ENCODE results near the gene WASF1. TPM values are rescaled to one million over a fixed set of nuclear protein-coding genes. Genes with fewer than 3 reads are reported as not detected.
A peak's percentile ranks its signal among the peaks of the same experiment; 100 is the strongest.

Gene WASF1
- total RNA-seq, 1 experiment from 2014 or later = 3.0 TPM

GRCh38 chr6:110178626-110179405 lies 654 bp downstream of the WASF1 start:
- H4K20me1 ChIP-seq (ENCODE audit: low read length) = no peaks in the 10 kb centered on the region
- peaks cover 54% of the 10 kb centered on the region for H3K79me2 ChIP-seq (ENCODE audit: low read length)
- H3K4me1 ChIP-seq (ENCODE audit: insufficient read depth, low read length) = peaks cover 33% of the 10 kb centered on the region
- no peaks in the 10 kb centered on the region for H3K36me3 ChIP-seq (ENCODE audit: low read depth, low read length)
- DNase-seq = peak; percentile 50
- no peaks in the 10 kb centered on the region for H3F3A ChIP-seq (ENCODE audit: low read length, unreplicated experiment)
- peak overlapping the region; percentile 75 for H3K4me2 ChIP-seq (ENCODE audit: low read length)
- intact Hi-C loops (cut with micrococcal nuclease) = loop anchor here (1.0 kb wide), 1 partner anchor 211 kb away; no protein-coding TSS in a partner anchor
- H3K9me2 ChIP-seq (replicated peaks; ENCODE audit: low read length) = no peaks in the 10 kb centered on the region
- H3K4me3 ChIP-seq (ENCODE audit: low read length) = peak overlapping the region; percentile 72
- no peaks in the 10 kb centered on the region for H3K9me3 ChIP-seq (ENCODE audit: low read length)
- ChIA-PET CTCF (interaction anchor here (0.6 kb wide), 1 partner anchor 831 kb away, joined by 5 read pairs; no protein-coding TSS in a partner anchor), POLR2A (ENCODE audit: unreplicated experiment) (interaction anchor here (0.6 kb wide), 1 partner anchor 43 kb away, joined by 16 read pairs; no protein-coding TSS in a partner anchor)
- no peak overlapping the region for H3K27ac ChIP-seq (ENCODE audit: low read length)
- ATAC-seq = peak; percentile 26
- H2AFZ ChIP-seq (ENCODE audit: low read length) = peak overlapping the region; percentile 82
- peak overlapping the region; percentile 81 for H3K9ac ChIP-seq (ENCODE audit: low read length)
- TSS peak; percentile 40 for BruUV-seq (replicated peaks)
- TF ChIP-seq EZH2phosphoT487 (IDR thresholded peaks at IDR 0.05; ENCODE audit: borderline replicate concordance, low read length) = no peak
- peak; percentile 66 for TF ChIP-seq CTCF (conservative IDR thresholded peaks at IDR 0.05; ENCODE audit: low read depth, low read length)
- TF ChIP-seq EZH2 (IDR thresholded peaks at IDR 0.05; ENCODE audit: low read length, unreplicated experiment) = no peak
- H3K27me3 ChIP-seq (ENCODE audit: low read length) = no peaks in the 10 kb centered on the region

GRCh38 chr6:110173506-110174132 lies 5.9 kb downstream of the WASF1 start:
- POLR2A ChIA-PET (ENCODE audit: unreplicated experiment) = no interaction called here
- no peak for DNase-seq
- Histone ChIP-seq H3K4me3 (ENCODE audit: low read length) (no peak overlapping the region), H3F3A (ENCODE audit: low read length, unreplicated experiment) (no peaks in the 10 kb centered on the region), H3K4me2 (ENCODE audit: low read length) (no peak overlapping the region), H3K9me2 (replicated peaks; ENCODE audit: low read length) (no peaks in the 10 kb centered on the region), H3K27me3 (ENCODE audit: low read length) (no peaks in the 10 kb centered on the region), H3K9ac (ENCODE audit: low read length) (no peak overlapping the region), H3K27ac (ENCODE audit: low read length) (no peak overlapping the region), H3K9me3 (ENCODE audit: low read length) (no peaks in the 10 kb centered on the region), H3K4me1 (ENCODE audit: insufficient read depth, low read length) (peaks cover 12% of the 10 kb centered on the region), H3K79me2 (ENCODE audit: low read length) (peaks cover 46% of the 10 kb centered on the region), H3K36me3 (ENCODE audit: low read depth, low read length) (no peaks in the 10 kb centered on the region), H4K20me1 (ENCODE audit: low read length) (no peaks in the 10 kb centered on the region), H2AFZ (ENCODE audit: low read length) (no peak overlapping the region)
- intact Hi-C loops (cut with micrococcal nuclease) = no loop called here
- BruUV-seq (replicated peaks) = no TSS peak
- CTCF ChIA-PET = no interaction called here
- TF ChIP-seq EZH2 (IDR thresholded peaks at IDR 0.05; ENCODE audit: low read length, unreplicated experiment) = no peak
- TF ChIP-seq EZH2phosphoT487 (IDR thresholded peaks at IDR 0.05; ENCODE audit: borderline replicate concordance, low read length) = no peak
- TF ChIP-seq CTCF (conservative IDR thresholded peaks at IDR 0.05; ENCODE audit: low read depth, low read length) = no peak
- ATAC-seq = no peak

- H3K27me3 ChIP-seq (ENCODE audit: low read length) = no peaks in the 10 kb centered on the region
- H3K4me2 ChIP-seq (ENCODE audit: low read length) = no peak overlapping the region
- H3K9me3 ChIP-seq (ENCODE audit: low read length) = no peaks in the 10 kb centered on the region
- no TSS peak for BruUV-seq (replicated peaks)
- no peak for DNase-seq
- ChIA-PET CTCF (no interaction called here), POLR2A (ENCODE audit: unreplicated experiment) (no interaction called here)
- no peak overlapping the region for H3K9ac ChIP-seq (ENCODE audit: low read length)
- H4K20me1 ChIP-seq (ENCODE audit: low read length) = no peaks in the 10 kb centered on the region
- H3K27ac ChIP-seq (ENCODE audit: low read length) = no peak overlapping the region
- no peak for ATAC-seq
- H3K4me3 ChIP-seq (ENCODE audit: low read length) = no peak overlapping the region
- H3K9me2 ChIP-seq (replicated peaks; ENCODE audit: low read length) = no peaks in the 10 kb centered on the region
- H3K36me3 ChIP-seq (ENCODE audit: low read depth, low read length) = no peaks in the 10 kb centered on the region
- no peaks in the 10 kb centered on the region for H3F3A ChIP-seq (ENCODE audit: low read length, unreplicated experiment)
- TF ChIP-seq EZH2 (IDR thresholded peaks at IDR 0.05; ENCODE audit: low read length, unreplicated experiment) (no peak), CTCF (conservative IDR thresholded peaks at IDR 0.05; ENCODE audit: low read depth, low read length) (no peak), EZH2phosphoT487 (IDR thresholded peaks at IDR 0.05; ENCODE audit: borderline replicate concordance, low read length) (no peak)
- no peak overlapping the region for H2AFZ ChIP-seq (ENCODE audit: low read length)
- intact Hi-C loops (cut with micrococcal nuclease) = no loop called here
- no peaks in the 10 kb centered on the region for H3K4me1 ChIP-seq (ENCODE audit: insufficient read depth, low read length)
- H3K79me2 ChIP-seq (ENCODE audit: low read length) = peaks cover 32% of the 10 kb centered on the region
Measured at GRCh38 chr6:110170081-110170480, 9.4 kb downstream of the WASF1 start.

All from PC-3 (cell line).